Measurements from ENCODE around the gene CDH23. TPM values are rescaled to one million over a fixed set of nuclear protein-coding genes. Genes with fewer than 3 reads are reported as not detected.

Gene CDH23
- total RNA-seq, 2 experiments from 2014 or later, result 4.0 to 4.5 TPM

- POLR2A ChIA-PET, result no interaction called here
Observed at GRCh38 chr10:71562904-71563303, 166.2 kb downstream of the CDH23 start.

GRCh38 chr10:71564194-71564820, 167.6 kb downstream of the CDH23 start:
- CTCF ChIA-PET, result interaction anchor here (0.7 to 1.9 kb wide), 2 partner anchors 9 to 11 kb away, joined by 3 to 11 read pairs; no protein-coding TSS in a partner anchor
- Mint-ChIP-seq H3K9me3 (no peaks in the 10 kb centered on the region), H3K36me3 (ENCODE audit: low read depth) (no peaks in the 10 kb centered on the region), H3K27me3 (peaks cover 7% of the 10 kb centered on the region), H3K27ac (no peak overlapping the region), H3K4me1 (no peaks in the 10 kb centered on the region), H3K4me3 (no peak overlapping the region)
- DNase-seq, result no peak
- POLR2A ChIA-PET, result no interaction called here

More at GRCh38 chr10:71562904-71563303, 166.2 kb downstream of the CDH23 start:
- no peaks in the 10 kb centered on the region for H3K9me3 Mint-ChIP-seq
- no peaks in the 10 kb centered on the region for H3K36me3 Mint-ChIP-seq (ENCODE audit: low read depth)
- no peaks in the 10 kb centered on the region for H3K4me1 Mint-ChIP-seq
- no peak overlapping the region for H3K27ac Mint-ChIP-seq
- H3K4me3 Mint-ChIP-seq, result no peak overlapping the region
- DNase-seq, result no peak
- CTCF ChIA-PET, result interaction anchor here (1.9 kb wide), 1 partner anchor 10 kb away, joined by 11 read pairs; no protein-coding TSS in a partner anchor
- peaks cover 11% of the 10 kb centered on the region for H3K27me3 Mint-ChIP-seq

- Mint-ChIP-seq H3K36me3 (ENCODE audit: low read depth) (no peaks in the 10 kb centered on the region), H3K27ac (no peak overlapping the region), H3K4me1 (no peaks in the 10 kb centered on the region), H3K4me3 (no peak overlapping the region), H3K27me3 (peaks cover 2% of the 10 kb centered on the region), H3K9me3 (no peaks in the 10 kb centered on the region)
- POLR2A ChIA-PET, result no interaction called here
- CTCF ChIA-PET, result interaction anchor here (0.7 to 1.3 kb wide), 2 partner anchors 10 to 15 kb away, joined by 3 to 4 read pairs; no protein-coding TSS in a partner anchor
- DNase-seq, result no peak
Observed at GRCh38 chr10:71565284-71566000, 168.7 kb downstream of the CDH23 start.

GRCh38 chr10:71567006-71567405, 170.3 kb downstream of the CDH23 start:
- no peak for DNase-seq
- no peaks in the 10 kb centered on the region for H3K27me3 Mint-ChIP-seq
- CTCF ChIA-PET, result interaction anchor here (1.0 kb wide), 1 partner anchor 15 kb away, joined by 3 read pairs; no protein-coding TSS in a partner anchor
- H3K9me3 Mint-ChIP-seq, result no peaks in the 10 kb centered on the region
- no peaks in the 10 kb centered on the region for H3K4me1 Mint-ChIP-seq
- POLR2A ChIA-PET, result no interaction called here
- H3K4me3 Mint-ChIP-seq, result no peak overlapping the region
- H3K27ac Mint-ChIP-seq, result no peak overlapping the region
- no peaks in the 10 kb centered on the region for H3K36me3 Mint-ChIP-seq (ENCODE audit: low read depth)

GRCh38 chr10:71568896-71569492, 172.3 kb downstream of the CDH23 start:
- POLR2A ChIA-PET, result interaction anchor here (0.6 kb wide), 1 partner anchor 243 kb away, joined by 3 read pairs; no protein-coding TSS in a partner anchor
- Mint-ChIP-seq H3K4me1 (no peaks in the 10 kb centered on the region), H3K4me3 (no peak overlapping the region), H3K27ac (no peak overlapping the region), H3K9me3 (no peaks in the 10 kb centered on the region), H3K27me3 (no peaks in the 10 kb centered on the region), H3K36me3 (ENCODE audit: low read depth) (no peaks in the 10 kb centered on the region)
- DNase-seq, result no peak
- CTCF ChIA-PET, result interaction anchor here (0.7 to 2.8 kb wide), 13 partner anchors 10 to 255 kb away, joined by 3 to 15 read pairs (median 3); no protein-coding TSS in a partner anchor

- no peaks in the 10 kb centered on the region for H3K4me1 Mint-ChIP-seq
- ChIA-PET CTCF (interaction anchor here (0.6 to 2.8 kb wide), 21 partner anchors 9 to 268 kb away, joined by 3 to 15 read pairs (median 3); no protein-coding TSS in a partner anchor), POLR2A (interaction anchor here (0.5 to 0.6 kb wide), 2 partner anchors 40 to 242 kb away, joined by 3 read pairs; no protein-coding TSS in a partner anchor)
- H3K9me3 Mint-ChIP-seq, result no peaks in the 10 kb centered on the region
- H3K36me3 Mint-ChIP-seq (ENCODE audit: low read depth), result no peaks in the 10 kb centered on the region
- DNase-seq, result peak; percentile 84
- no peak overlapping the region for H3K27ac Mint-ChIP-seq
- no peaks in the 10 kb centered on the region for H3K27me3 Mint-ChIP-seq
- H3K4me3 Mint-ChIP-seq, result no peak overlapping the region
Observed at GRCh38 chr10:71569775-71570588, 173.3 kb downstream of the CDH23 start.

GRCh38 chr10:71571460-71572175, 174.9 kb downstream of the CDH23 start:
- ChIA-PET CTCF (interaction anchor here (0.5 to 2.6 kb wide), 4 partner anchors 30 to 517 kb away, joined by 3 to 10 read pairs (median 4); no protein-coding TSS in a partner anchor), POLR2A (no interaction called here)
- Mint-ChIP-seq H3K4me3 (no peak overlapping the region), H3K27ac (no peak overlapping the region), H3K27me3 (no peaks in the 10 kb centered on the region), H3K36me3 (ENCODE audit: low read depth) (no peaks in the 10 kb centered on the region), H3K4me1 (no peaks in the 10 kb centered on the region), H3K9me3 (no peaks in the 10 kb centered on the region)
- DNase-seq, result no peak

GRCh38 chr10:71572962-71573361, 176.2 kb downstream of the CDH23 start:
- Mint-ChIP-seq H3K4me3 (no peak overlapping the region), H3K27me3 (no peaks in the 10 kb centered on the region), H3K4me1 (no peaks in the 10 kb centered on the region), H3K27ac (no peak overlapping the region), H3K9me3 (no peaks in the 10 kb centered on the region), H3K36me3 (ENCODE audit: low read depth) (no peaks in the 10 kb centered on the region)
- CTCF ChIA-PET, result interaction anchor here (1.0 kb wide), 1 partner anchor 19 kb away, joined by 5 read pairs; no protein-coding TSS in a partner anchor
- POLR2A ChIA-PET, result no interaction called here
- DNase-seq, result no peak

GRCh38 chr10:71573562-71574518, 177.1 kb downstream of the CDH23 start:
- ChIA-PET POLR2A (no interaction called here), CTCF (interaction anchor here (0.9 to 1.0 kb wide), 2 partner anchors 13 to 20 kb away, joined by 4 to 5 read pairs; no protein-coding TSS in a partner anchor)
- no peaks in the 10 kb centered on the region for H3K9me3 Mint-ChIP-seq

GRCh38 chr10:71575451-71575850, 178.7 kb downstream of the CDH23 start:
- ChIA-PET CTCF (no interaction called here), POLR2A (no interaction called here)
- Mint-ChIP-seq H3K27ac (no peak overlapping the region), H3K4me1 (no peaks in the 10 kb centered on the region), H3K36me3 (ENCODE audit: low read depth) (no peaks in the 10 kb centered on the region), H3K27me3 (no peaks in the 10 kb centered on the region), H3K9me3 (no peaks in the 10 kb centered on the region), H3K4me3 (no peak overlapping the region)
- DNase-seq, result no peak

More at GRCh38 chr10:71573562-71574518, 177.1 kb downstream of the CDH23 start:
- no peaks in the 10 kb centered on the region for H3K36me3 Mint-ChIP-seq (ENCODE audit: low read depth)
- H3K27ac Mint-ChIP-seq, result no peak overlapping the region
- no peak overlapping the region for H3K4me3 Mint-ChIP-seq
- no peaks in the 10 kb centered on the region for H3K27me3 Mint-ChIP-seq
- no peak for DNase-seq
- no peaks in the 10 kb centered on the region for H3K4me1 Mint-ChIP-seq

All from activated CD4-positive, alpha-beta T cell treated with anti-CD3 and anti-CD28 coated beads, Interleukin-2, amount 10 ng/mL, durations not matched to agents 7 days and 5 days (primary cell).